Activated CD8-positive, alpha-beta memory T cell treated with anti-CD3 and anti-CD28 coated beads for 36 hours (primary cell): ENCODE results near the gene ATP1A1. TPM values are rescaled to one million over a fixed set of nuclear protein-coding genes. Genes with fewer than 3 reads are reported as not detected.

Source experiments
- CTCF ChIA-PET: fragments of 350-600 bp; sonication (Branson Sonifier 250); formaldehyde crosslinking; loops from one replicate; lab custom pipeline; 2021; ENCODE audit warnings: antibody characterized with exemption; lab: Charles Lee
- POLR2A ChIA-PET: fragments of 350-600 bp; sonication (Branson Sonifier 250); formaldehyde crosslinking; loops from one replicate; lab custom pipeline; 2021; ENCODE audit warnings: antibody characterized with exemption; lab: Charles Lee
- total RNA-seq, 2 experiments: library from RNA; stranded (reverse); gene quantifications; one replicate each; pipeline ENCODE4 v1.2.3, GENCODE V29; 2021

Gene ATP1A1
- total RNA-seq, 2 experiments from 2014 or later, result 289 to 295 TPM

- CTCF ChIA-PET, result no interaction called here
- POLR2A ChIA-PET, result interaction anchor here (0.6 kb wide), 2 partner anchors 28 to 87 kb away, joined by 3 to 4 read pairs; no protein-coding TSS in a partner anchor
Observed at GRCh38 chr1:116417678-116418077, 44.6 kb downstream of the ATP1A1 start.

DNA sequence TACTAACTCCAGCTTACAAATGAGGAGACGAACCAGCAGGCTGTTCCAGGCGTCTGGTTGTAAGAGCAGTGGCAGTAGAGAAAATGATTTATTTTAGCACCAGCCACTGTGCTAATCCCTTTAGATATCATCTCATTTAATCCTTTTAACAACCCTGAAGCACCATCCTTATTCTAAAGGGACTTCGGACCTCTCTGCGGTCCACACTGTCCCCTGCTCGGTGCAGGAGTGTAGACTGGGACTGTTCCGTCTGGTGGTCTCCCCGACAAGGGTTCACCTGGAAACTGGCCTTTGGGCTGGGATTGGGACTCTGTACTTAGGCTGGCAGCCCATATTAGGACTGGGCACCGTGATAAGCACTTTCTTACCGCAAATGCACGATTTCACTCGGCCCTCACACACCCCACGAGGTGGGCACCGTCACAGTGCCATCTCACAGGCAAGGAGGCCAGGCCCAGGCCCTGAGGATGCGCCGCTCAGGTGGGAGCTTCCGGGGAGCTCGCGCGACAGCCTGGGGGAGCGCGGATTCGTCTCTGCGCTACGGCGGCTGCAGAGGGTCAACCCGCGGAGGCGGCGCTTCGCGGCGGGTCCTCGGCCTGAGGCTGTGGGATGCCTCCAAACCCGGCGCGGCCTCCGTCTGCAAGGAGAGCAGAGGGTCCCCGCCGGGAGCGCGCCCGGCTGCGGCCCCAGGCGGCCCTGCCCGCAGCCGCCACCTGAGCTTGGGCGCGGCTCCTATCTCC lies 45.2 kb downstream of the ATP1A1 start:
- CTCF ChIA-PET, result interaction anchor here (0.5 to 1.2 kb wide), 3 partner anchors 28 to 67 kb away, joined by 3 to 5 read pairs (median 3); no protein-coding TSS in a partner anchor
- POLR2A ChIA-PET, result interaction anchor here (0.6 to 1.5 kb wide), 5 partner anchors 8 to 45 kb away, joined by 3 to 7 read pairs (median 3); partner anchors contain the start of gene ATP1A1

GRCh38 chr1:116420417-116421200 lies 47.6 kb downstream of the ATP1A1 start:
- ChIA-PET CTCF (interaction anchor here (0.6 to 1.5 kb wide), 2 partner anchors 30 to 44 kb away, joined by 3 read pairs; no protein-coding TSS in a partner anchor), POLR2A (no interaction called here)

GRCh38 chr1:116424438-116424837 lies 51.4 kb downstream of the ATP1A1 start:
- CTCF ChIA-PET, result no interaction called here
- POLR2A ChIA-PET, result no interaction called here

DNA sequence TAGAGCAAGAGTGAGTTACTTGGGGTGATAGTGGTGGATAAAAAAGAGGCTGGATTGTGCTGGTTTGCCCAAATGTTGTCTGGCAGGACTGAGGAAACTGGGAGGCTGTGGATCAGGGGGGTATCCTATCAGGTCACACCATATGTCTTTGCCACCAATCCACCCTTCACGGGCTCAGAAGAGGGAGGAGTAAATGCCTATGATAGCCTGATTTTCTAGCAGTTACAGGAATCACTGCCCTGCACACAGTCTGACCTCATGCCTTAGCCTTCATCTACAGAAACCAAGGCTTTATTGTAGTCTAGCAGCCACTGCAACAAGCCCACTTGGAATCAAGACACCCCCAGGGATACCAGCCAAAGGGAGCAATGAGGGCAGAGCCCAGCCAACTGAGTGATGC lies 51.8 kb downstream of the ATP1A1 start:
- POLR2A ChIA-PET, result no interaction called here
- CTCF ChIA-PET, result no interaction called here

- POLR2A ChIA-PET, result no interaction called here
- CTCF ChIA-PET, result no interaction called here
Observed at GRCh38 chr1:116425987-116426386, 52.9 kb downstream of the ATP1A1 start.

GRCh38 chr1:116426401-116426800 lies 53.4 kb downstream of the ATP1A1 start:
- CTCF ChIA-PET, result no interaction called here
- POLR2A ChIA-PET, result no interaction called here

DNA sequence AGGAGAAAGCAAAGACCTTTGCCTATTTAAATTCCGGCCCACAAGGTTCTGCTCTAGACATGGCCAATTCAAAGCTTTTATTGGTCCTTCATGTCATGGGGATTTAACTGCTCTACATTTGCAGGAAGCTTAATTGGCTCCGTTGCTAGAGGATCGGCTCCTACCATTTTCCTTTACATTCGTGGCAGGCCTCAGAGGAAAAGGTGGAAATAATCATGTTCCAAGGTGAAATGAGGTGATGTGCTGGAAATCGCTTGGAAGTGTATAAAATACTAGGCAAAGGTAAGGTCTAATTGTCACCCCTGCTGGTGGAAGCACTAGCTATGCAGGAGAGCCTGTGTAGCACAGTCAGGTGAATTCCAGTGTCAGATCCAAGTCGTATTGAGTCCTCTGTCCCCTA lies 55.5 kb downstream of the ATP1A1 start:
- CTCF ChIA-PET, result interaction anchor here (1.8 kb wide), 1 partner anchor 71 kb away, joined by 3 read pairs; no protein-coding TSS in a partner anchor
- POLR2A ChIA-PET, result no interaction called here

GRCh38 chr1:116429821-116430374 lies 56.9 kb downstream of the ATP1A1 start:
- ChIA-PET POLR2A (no interaction called here), CTCF (interaction anchor here (1.0 to 1.8 kb wide), 3 partner anchors 56 to 291 kb away, joined by 3 to 5 read pairs (median 3); no protein-coding TSS in a partner anchor)

GRCh38 chr1:116431870-116432500 lies 58.9 kb downstream of the ATP1A1 start:
- CTCF ChIA-PET, result no interaction called here
- POLR2A ChIA-PET, result no interaction called here

DNA sequence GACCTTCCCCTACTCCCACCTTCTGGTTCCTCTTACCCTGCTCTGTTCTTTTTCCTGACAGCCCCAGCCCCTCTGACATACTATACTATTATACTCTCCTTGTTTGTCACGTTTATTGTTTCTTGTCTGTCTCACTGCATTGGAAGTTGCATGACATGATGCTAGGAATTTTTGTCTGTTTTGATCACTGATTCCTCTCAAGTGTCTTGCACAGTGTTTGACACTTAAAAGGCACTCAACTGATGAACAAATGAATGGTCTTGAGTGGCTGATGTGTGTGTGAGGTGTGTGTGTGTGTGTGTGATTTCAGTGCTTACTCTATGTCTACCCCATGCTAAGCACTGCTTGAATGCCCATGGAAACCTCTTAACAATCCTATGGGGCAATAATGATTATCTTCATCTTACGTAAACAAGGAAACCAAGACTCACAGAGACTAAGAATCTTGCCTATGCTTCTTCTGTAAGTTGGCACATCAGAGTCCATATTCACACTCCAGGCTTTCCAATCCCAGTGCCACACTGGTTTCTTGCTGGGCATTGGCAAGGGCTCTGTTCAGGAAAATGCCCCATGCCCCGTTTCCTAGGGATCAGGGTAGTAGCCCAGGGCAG lies 59.7 kb downstream of the ATP1A1 start:
- ChIA-PET CTCF (interaction anchor here (0.5 to 1.1 kb wide), 2 partner anchors 73 to 294 kb away, joined by 3 read pairs; no protein-coding TSS in a partner anchor), POLR2A (no interaction called here)

DNA sequence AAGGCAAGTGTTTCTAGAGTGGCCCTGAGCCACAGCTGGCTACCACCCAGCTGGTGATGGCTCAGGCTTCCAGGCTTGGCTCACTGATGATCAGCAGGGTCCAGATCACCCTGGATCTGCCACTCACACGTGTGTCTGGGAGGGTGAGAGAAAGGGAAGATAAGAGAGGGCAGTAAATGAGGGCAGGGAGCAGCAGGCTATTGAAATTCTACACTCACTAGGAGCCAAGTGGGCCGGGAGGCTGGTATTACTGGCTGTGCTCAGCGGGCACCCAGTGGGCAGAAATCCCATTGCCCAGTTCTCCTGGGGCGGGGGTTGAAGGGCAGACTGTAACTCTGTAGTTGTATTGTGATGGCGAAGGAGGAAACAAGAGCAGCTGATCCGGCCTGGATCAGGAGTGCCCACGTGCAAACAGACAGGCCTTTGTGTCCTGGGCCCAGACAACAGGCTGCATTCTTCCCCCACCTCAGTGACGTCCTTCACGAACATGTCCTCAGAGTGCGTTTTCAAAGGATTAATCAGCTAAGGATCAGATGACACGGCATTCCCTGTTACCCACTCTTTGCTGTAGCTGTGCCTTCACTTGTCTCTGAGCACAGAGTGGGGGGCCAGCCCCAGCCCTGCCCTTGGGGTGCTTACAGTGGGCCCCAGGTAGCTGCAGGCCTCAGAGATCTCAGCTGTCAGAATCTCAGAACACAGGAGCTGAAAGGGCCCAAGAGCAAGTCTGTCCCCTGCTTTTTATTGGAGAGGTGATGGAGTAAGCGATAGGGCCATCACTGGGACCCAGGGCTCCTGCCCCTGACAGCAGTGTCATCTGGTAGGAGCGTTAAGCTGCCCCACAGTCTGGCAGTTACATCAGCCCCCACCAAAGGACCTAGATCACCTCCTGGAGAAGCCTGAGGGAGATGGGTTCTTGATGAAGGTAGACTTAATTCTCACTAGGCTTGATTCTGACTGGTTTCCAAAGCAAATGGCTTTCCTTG lies 60.5 kb downstream of the ATP1A1 start:
- ChIA-PET POLR2A (no interaction called here), CTCF (interaction anchor here (0.5 to 1.5 kb wide), 3 partner anchors 52 to 295 kb away, joined by 3 to 4 read pairs (median 3); no protein-coding TSS in a partner anchor)

DNA sequence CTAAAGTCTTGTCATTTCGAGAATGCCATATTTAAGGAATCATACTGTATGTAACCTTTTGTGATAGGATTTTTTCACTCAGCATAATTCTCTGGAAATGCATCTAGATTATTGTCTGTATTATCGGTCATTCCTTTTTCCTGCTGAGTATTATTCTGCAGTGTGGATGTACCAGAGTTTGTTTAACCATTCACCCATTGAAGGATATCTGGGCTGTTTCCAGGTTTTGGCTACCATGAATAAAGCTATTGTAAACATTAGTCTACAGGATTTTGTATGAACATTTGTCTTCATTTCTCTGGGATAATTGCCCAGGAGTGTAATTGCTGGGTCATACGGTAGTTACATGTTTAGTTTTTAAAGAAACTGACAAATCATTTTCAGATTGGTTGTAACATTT lies 61.8 kb downstream of the ATP1A1 start:
- POLR2A ChIA-PET, result interaction anchor here (1.2 kb wide), 1 partner anchor 16 kb away, joined by 7 read pairs; no protein-coding TSS in a partner anchor

GRCh38 chr1:116435806-116436610 lies 63.0 kb downstream of the ATP1A1 start:
- CTCF ChIA-PET, result no interaction called here
- POLR2A ChIA-PET, result interaction anchor here (0.6 to 1.2 kb wide), 2 partner anchors 17 to 334 kb away, joined by 6 to 7 read pairs; no protein-coding TSS in a partner anchor

More for the DNA sequence above, 61.8 kb downstream of the ATP1A1 start:
- CTCF ChIA-PET, result interaction anchor here (1.5 kb wide), 1 partner anchor 51 kb away, joined by 4 read pairs; no protein-coding TSS in a partner anchor

- ChIA-PET POLR2A (interaction anchor here (0.6 kb wide), 1 partner anchor 334 kb away, joined by 6 read pairs; no protein-coding TSS in a partner anchor), CTCF (no interaction called here)
Observed at GRCh38 chr1:116436611-116436970, 63.5 kb downstream of the ATP1A1 start.

DNA sequence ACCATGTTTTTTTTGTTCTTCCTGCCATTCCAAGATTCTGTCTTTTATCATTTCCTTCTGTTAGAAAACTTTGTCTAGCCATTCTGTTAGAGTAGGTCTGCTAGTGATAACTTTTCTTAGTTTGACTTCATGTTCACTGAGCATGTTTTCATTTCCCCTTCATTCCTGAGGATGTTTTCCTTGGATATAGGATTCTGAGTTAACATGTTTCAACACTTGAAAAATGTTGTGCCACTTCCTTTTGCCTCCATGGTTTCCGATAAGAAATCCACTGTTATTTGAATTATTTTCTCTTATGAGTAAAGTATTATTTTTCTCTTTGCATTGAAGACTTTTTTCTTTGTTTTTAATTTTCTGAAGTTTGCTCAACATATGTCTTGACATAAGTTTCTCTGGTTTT lies 66.7 kb downstream of the ATP1A1 start:
- POLR2A ChIA-PET, result no interaction called here
- CTCF ChIA-PET, result no interaction called here

- ChIA-PET POLR2A (no interaction called here), CTCF (no interaction called here)
Observed at GRCh38 chr1:116440731-116441130, 67.7 kb downstream of the ATP1A1 start.
